NB4 (cell line): Measurements from ENCODE around the gene DENND1A.

ENCODE experiments used
- DNase-seq: peaks from one replicate; pipeline ENCODE4 v3.0.0; 2010; ENCODE audit warnings: low read depth
- H3K4me3 ChIP-seq: one replicate; pipeline ENCODE4 v1.5.1; 2011; ENCODE audit warnings: mild to moderate bottlenecking, low read depth, low read length, moderate library complexity
- MAX ChIP-seq: IDR thresholded peaks from 2 replicates; pipeline ENCODE4 v1.6.1; 2011; ENCODE audit warnings: low read depth, low read length
- MYC ChIP-seq: IDR thresholded peaks from 2 replicates; pipeline ENCODE4 v1.6.1; 2011; ENCODE audit warnings: low read depth, low read length
- POLR2A ChIP-seq: IDR thresholded peaks from 2 replicates; pipeline ENCODE4 v1.6.1; 2011; ENCODE audit warnings: mild to moderate bottlenecking; ENCODE audit not compliant: insufficient read length; ENCODE audit errors: extremely low read depth
- TF ChIP-seq, protein P1 (sequence below): IDR thresholded peaks from one replicate; pipeline ENCODE4 v1.5.1; 2012; ENCODE audit warnings: low read depth, low read length

DENND1A gene

DNA sequence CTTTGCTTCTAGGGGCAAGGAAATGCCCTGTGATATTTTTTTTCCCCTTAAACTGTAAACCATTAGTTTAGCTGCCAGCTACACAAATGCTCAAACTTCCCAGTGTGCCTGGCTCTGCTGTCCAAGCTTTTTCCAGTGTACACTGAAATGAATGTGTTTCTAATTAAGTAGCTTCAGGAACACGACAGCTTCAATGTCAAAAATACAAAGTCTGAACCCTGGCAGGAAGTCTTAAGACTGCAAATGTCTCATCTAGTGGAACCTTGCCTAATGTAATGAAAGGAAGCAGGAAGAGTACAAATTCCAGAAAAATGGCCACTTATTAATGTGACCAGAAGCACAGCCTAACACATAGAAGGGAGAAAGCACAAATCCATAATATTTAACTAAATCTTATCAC is 318.7 kb downstream of the DENND1A start:
- DNase-seq: no peak
- H3K4me3 ChIP-seq: no peak overlapping the region
- TF ChIP-seq MAX (no peak), POLR2A (no peak), MYC (no peak)
- TF ChIP-seq, protein P1, sequence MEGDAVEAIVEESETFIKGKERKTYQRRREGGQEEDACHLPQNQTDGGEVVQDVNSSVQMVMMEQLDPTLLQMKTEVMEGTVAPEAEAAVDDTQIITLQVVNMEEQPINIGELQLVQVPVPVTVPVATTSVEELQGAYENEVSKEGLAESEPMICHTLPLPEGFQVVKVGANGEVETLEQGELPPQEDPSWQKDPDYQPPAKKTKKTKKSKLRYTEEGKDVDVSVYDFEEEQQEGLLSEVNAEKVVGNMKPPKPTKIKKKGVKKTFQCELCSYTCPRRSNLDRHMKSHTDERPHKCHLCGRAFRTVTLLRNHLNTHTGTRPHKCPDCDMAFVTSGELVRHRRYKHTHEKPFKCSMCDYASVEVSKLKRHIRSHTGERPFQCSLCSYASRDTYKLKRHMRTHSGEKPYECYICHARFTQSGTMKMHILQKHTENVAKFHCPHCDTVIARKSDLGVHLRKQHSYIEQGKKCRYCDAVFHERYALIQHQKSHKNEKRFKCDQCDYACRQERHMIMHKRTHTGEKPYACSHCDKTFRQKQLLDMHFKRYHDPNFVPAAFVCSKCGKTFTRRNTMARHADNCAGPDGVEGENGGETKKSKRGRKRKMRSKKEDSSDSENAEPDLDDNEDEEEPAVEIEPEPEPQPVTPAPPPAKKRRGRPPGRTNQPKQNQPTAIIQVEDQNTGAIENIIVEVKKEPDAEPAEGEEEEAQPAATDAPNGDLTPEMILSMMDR: no peak

DNA sequence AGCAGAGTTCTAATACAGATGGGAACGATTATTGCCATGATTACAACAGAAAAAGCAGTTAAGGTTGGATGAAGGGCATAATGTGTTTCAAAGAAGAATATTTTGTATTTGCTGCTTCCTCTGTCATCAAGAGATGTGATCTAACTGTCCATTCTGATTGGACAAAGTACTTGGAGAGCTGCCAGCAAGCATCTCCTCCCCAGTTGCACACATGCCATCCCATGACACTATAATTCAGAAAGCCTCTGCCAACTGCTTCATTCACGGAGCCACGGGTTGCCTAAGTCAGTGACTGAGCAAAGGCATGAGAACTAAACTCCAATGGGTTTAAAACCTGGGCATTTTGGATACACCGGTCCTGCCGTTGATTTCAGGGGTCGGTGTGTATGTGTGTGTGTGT is 320.1 kb downstream of the DENND1A start:
- no peak overlapping the region for H3K4me3 ChIP-seq
- TF ChIP-seq, protein P1: no peak
- no peak for TF ChIP-seq MAX
- no peak for TF ChIP-seq MYC
- TF ChIP-seq POLR2A: no peak
- no peak for DNase-seq

DNA sequence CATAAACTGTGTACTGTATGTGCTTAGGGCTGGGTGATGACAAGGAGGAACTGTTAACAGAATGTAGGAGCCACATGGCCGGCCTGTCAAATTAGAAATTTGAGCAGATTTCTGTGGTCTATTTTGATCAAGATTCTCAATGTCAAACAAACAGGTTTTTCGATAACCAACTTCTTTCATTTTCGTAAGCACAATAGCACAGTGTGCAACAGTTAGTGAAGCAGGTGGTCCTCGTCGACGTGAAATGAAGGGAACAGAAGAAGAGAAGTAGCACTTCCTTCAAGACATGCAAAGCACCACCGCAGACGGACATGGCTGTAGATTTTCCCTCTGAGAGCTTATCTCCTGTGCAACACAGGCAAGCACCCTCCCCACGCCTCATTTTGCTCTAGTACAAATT is 321.8 kb downstream of the DENND1A start:
- no peak for DNase-seq
- no peak overlapping the region for H3K4me3 ChIP-seq
- no peak for TF ChIP-seq MAX
- TF ChIP-seq, protein P1: no peak
- no peak for TF ChIP-seq POLR2A
- TF ChIP-seq MYC: no peak

- TF ChIP-seq POLR2A (no peak), MAX (no peak), MYC (no peak)
- TF ChIP-seq, protein P1: no peak
- no peak overlapping the region for H3K4me3 ChIP-seq
- DNase-seq: no peak
Observed at GRCh38 chr9:123607479-123607878, 322.4 kb downstream of the DENND1A start.

GRCh38 chr9:123606141-123606540 is 323.8 kb downstream of the DENND1A start:
- DNase-seq: no peak
- TF ChIP-seq, protein P1: no peak
- TF ChIP-seq MYC (no peak), MAX (no peak), POLR2A (no peak)
- no peak overlapping the region for H3K4me3 ChIP-seq

DNA sequence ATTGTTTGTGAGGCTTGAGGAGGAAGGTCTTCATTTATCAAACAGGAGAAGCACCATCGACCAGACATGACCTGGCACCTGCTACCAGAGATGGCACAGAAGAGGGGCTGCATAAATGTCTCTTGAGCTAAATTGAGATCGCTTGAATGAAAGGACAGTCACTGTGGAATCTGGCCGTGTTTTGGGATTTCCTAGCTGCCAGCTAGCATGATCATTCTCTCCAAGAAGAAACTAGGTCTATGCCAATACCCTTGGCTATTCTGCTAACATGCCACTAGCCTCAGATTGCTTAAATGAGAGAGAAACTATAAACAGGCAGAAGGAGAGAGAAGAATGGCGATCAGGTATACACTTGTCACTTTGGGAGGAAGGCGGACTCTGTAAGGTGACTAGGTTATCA is 324.6 kb downstream of the DENND1A start:
- TF ChIP-seq POLR2A (no peak), MYC (no peak), MAX (no peak)
- TF ChIP-seq, protein P1: no peak
- H3K4me3 ChIP-seq: no peak overlapping the region
- DNase-seq: no peak
